IgD-negative memory B cell (primary cell): Measurements from ENCODE around the gene DLG2. TPM values are rescaled to one million over a fixed set of nuclear protein-coding genes. Genes with fewer than 3 reads are reported as not detected.
A peak's percentile ranks its signal among the peaks of the same experiment; 100 is the strongest.

Experiments used
- H3K27ac Mint-ChIP-seq, 3 donors: one replicate each; pipeline ENCODE4 v1.8.0; 2020 to 2022; ENCODE audit warnings: mild to moderate bottlenecking in 3 of 3, mixed read lengths in 3 of 3, moderate library complexity in 1 of 3
- H3K27me3 Mint-ChIP-seq: one replicate; pipeline ENCODE4 v1.8.0; 2021; ENCODE audit warnings: mixed read lengths
- H3K36me3 Mint-ChIP-seq: one replicate; pipeline ENCODE4 v1.8.0; 2020; ENCODE audit warnings: mild to moderate bottlenecking, mixed read lengths
- H3K4me1 Mint-ChIP-seq, 3 donors: one replicate each; pipeline ENCODE4 v1.8.0; 2020 to 2022; ENCODE audit warnings: mixed read lengths in 3 of 3, mild to moderate bottlenecking in 1 of 3
- H3K4me3 Mint-ChIP-seq, 4 donors: one replicate each; pipeline ENCODE4 v1.8.0; 2020 to 2022; ENCODE audit warnings: mild to moderate bottlenecking in 4 of 4, mixed read lengths in 4 of 4, moderate library complexity in 3 of 4
- H3K9me3 Mint-ChIP-seq, 3 donors: one replicate each; pipeline ENCODE4 v1.8.0; 2020 to 2021; ENCODE audit warnings: mixed read lengths in 3 of 3, mild to moderate bottlenecking in 1 of 3
- polyA plus RNA-seq: library from polyadenylated mRNA; unstranded; fragments of 300-500 nt; fragmentation: Illumina TruSeq; gene quantifications from one replicate; pipeline ENCODE4 v1.2.3, GENCODE V29; 2021

DLG2 gene
- polyA plus RNA-seq, 1 donor from 2014 or later = 2.0 TPM

- no peaks in the 10 kb centered on the region for H3K36me3 Mint-ChIP-seq
- H3K4me3 Mint-ChIP-seq = no peak overlapping the region
- no peak overlapping the region for H3K27ac Mint-ChIP-seq
- no peaks in the 10 kb centered on the region for H3K27me3 Mint-ChIP-seq
- peaks cover 19 to 26% (median 22%) of the 10 kb centered on the region in 3 donors for H3K4me1 Mint-ChIP-seq
- no peaks in the 10 kb centered on the region for H3K9me3 Mint-ChIP-seq
Measured at GRCh38 chr11:84552791-84553190, 1074.4 kb downstream of the DLG2 start.

GRCh38 chr11:84549217-84549616 is 1077.9 kb downstream of the DLG2 start:
- H3K27ac Mint-ChIP-seq = peak overlapping the region; percentile 5 to 74 (median 50)
- peak overlapping the region in 2 of 4 donors; percentile 48 to 75 for H3K4me3 Mint-ChIP-seq
- H3K36me3 Mint-ChIP-seq = no peaks in the 10 kb centered on the region
- no peaks in the 10 kb centered on the region for H3K27me3 Mint-ChIP-seq
- peaks cover 19 to 26% (median 20%) of the 10 kb centered on the region in 3 donors for H3K4me1 Mint-ChIP-seq
- peaks cover 0 to 2% (median 0%) of the 10 kb centered on the region in 3 donors for H3K9me3 Mint-ChIP-seq

- Mint-ChIP-seq H3K9me3 (peaks cover 0 to 2% (median 0%) of the 10 kb centered on the region in 3 donors), H3K27ac (no peak overlapping the region), H3K4me1 (peaks cover 8 to 12% (median 11%) of the 10 kb centered on the region in 3 donors), H3K4me3 (no peak overlapping the region), H3K27me3 (peaks cover 3% of the 10 kb centered on the region), H3K36me3 (no peaks in the 10 kb centered on the region)
Measured at GRCh38 chr11:84544566-84544965, 1082.6 kb downstream of the DLG2 start.

GRCh38 chr11:84543367-84544159 is 1083.6 kb downstream of the DLG2 start:
- Mint-ChIP-seq H3K4me1 (peaks cover 0 to 2% (median under 1%) of the 10 kb centered on the region in 3 donors), H3K4me3 (no peak overlapping the region), H3K36me3 (no peaks in the 10 kb centered on the region), H3K27ac (no peak overlapping the region), H3K9me3 (peaks cover 0 to 2% (median 0%) of the 10 kb centered on the region in 3 donors), H3K27me3 (peaks cover 3% of the 10 kb centered on the region)

GRCh38 chr11:84541731-84542340 is 1085.3 kb downstream of the DLG2 start:
- Mint-ChIP-seq H3K36me3 (no peaks in the 10 kb centered on the region), H3K27me3 (peaks cover 5% of the 10 kb centered on the region), H3K4me1 (no peaks in the 10 kb centered on the region), H3K27ac (peak overlapping the region in 1 of 3 donors; percentile 67), H3K4me3 (no peak overlapping the region), H3K9me3 (peaks cover 0 to 2% (median under 1%) of the 10 kb centered on the region in 3 donors)

- no peaks in the 10 kb centered on the region for H3K4me1 Mint-ChIP-seq
- peaks cover 0 to 3% (median 0%) of the 10 kb centered on the region in 3 donors for H3K9me3 Mint-ChIP-seq
- no peaks in the 10 kb centered on the region for H3K36me3 Mint-ChIP-seq
- H3K4me3 Mint-ChIP-seq = no peak overlapping the region
- H3K27me3 Mint-ChIP-seq = peaks cover 9% of the 10 kb centered on the region
- H3K27ac Mint-ChIP-seq = no peak overlapping the region
Measured at GRCh38 chr11:84536456-84536855, 1090.7 kb downstream of the DLG2 start.

GRCh38 chr11:84532364-84532763 is 1094.8 kb downstream of the DLG2 start:
- H3K4me3 Mint-ChIP-seq = no peak overlapping the region
- no peak overlapping the region for H3K27ac Mint-ChIP-seq
- H3K9me3 Mint-ChIP-seq = peaks cover 0 to 3% (median 0%) of the 10 kb centered on the region in 3 donors

GRCh38 chr11:84526250-84526649 is 1100.9 kb downstream of the DLG2 start:
- Mint-ChIP-seq H3K4me3 (no peak overlapping the region), H3K4me1 (no peaks in the 10 kb centered on the region), H3K27me3 (peaks cover 12% of the 10 kb centered on the region), H3K9me3 (no peaks in the 10 kb centered on the region), H3K27ac (no peak overlapping the region), H3K36me3 (peaks cover 1% of the 10 kb centered on the region)

More at GRCh38 chr11:84532364-84532763, 1094.8 kb downstream of the DLG2 start:
- H3K36me3 Mint-ChIP-seq = peaks cover 1% of the 10 kb centered on the region
- peaks cover 14% of the 10 kb centered on the region for H3K27me3 Mint-ChIP-seq
- no peaks in the 10 kb centered on the region for H3K4me1 Mint-ChIP-seq

GRCh38 chr11:84524422-84525051 is 1102.6 kb downstream of the DLG2 start:
- Mint-ChIP-seq H3K9me3 (no peaks in the 10 kb centered on the region), H3K4me1 (no peaks in the 10 kb centered on the region), H3K27me3 (peaks cover 10% of the 10 kb centered on the region), H3K4me3 (no peak overlapping the region), H3K36me3 (peaks cover 1% of the 10 kb centered on the region), H3K27ac (no peak overlapping the region)

GRCh38 chr11:84522331-84522730 is 1104.8 kb downstream of the DLG2 start:
- H3K36me3 Mint-ChIP-seq = no peaks in the 10 kb centered on the region
- no peak overlapping the region for H3K27ac Mint-ChIP-seq
- no peak overlapping the region for H3K4me3 Mint-ChIP-seq

GRCh38 chr11:84518631-84519183 is 1108.4 kb downstream of the DLG2 start:
- H3K9me3 Mint-ChIP-seq = no peaks in the 10 kb centered on the region
- no peak overlapping the region for H3K27ac Mint-ChIP-seq
- peaks cover 6% of the 10 kb centered on the region for H3K27me3 Mint-ChIP-seq
- H3K36me3 Mint-ChIP-seq = no peaks in the 10 kb centered on the region
- no peak overlapping the region for H3K4me3 Mint-ChIP-seq
- no peaks in the 10 kb centered on the region for H3K4me1 Mint-ChIP-seq

More at GRCh38 chr11:84522331-84522730, 1104.8 kb downstream of the DLG2 start:
- Mint-ChIP-seq H3K9me3 (no peaks in the 10 kb centered on the region), H3K4me1 (no peaks in the 10 kb centered on the region), H3K27me3 (peaks cover 5% of the 10 kb centered on the region)

- peaks cover 9% of the 10 kb centered on the region for H3K27me3 Mint-ChIP-seq
- no peak overlapping the region for H3K4me3 Mint-ChIP-seq
- no peaks in the 10 kb centered on the region for H3K4me1 Mint-ChIP-seq
- no peak overlapping the region for H3K27ac Mint-ChIP-seq
- H3K9me3 Mint-ChIP-seq = peaks cover 0 to 6% (median 0%) of the 10 kb centered on the region in 3 donors
- H3K36me3 Mint-ChIP-seq = peaks cover 1% of the 10 kb centered on the region
Measured at GRCh38 chr11:84514436-84514835, 1112.7 kb downstream of the DLG2 start.

- Mint-ChIP-seq H3K4me3 (no peak overlapping the region), H3K9me3 (peaks cover 0 to 2% (median 0%) of the 10 kb centered on the region in 3 donors)
Measured at GRCh38 chr11:84503503-84503902, 1123.6 kb downstream of the DLG2 start.

GRCh38 chr11:84501750-84502149 is 1125.4 kb downstream of the DLG2 start:
- no peak overlapping the region for H3K4me3 Mint-ChIP-seq
- no peaks in the 10 kb centered on the region for H3K27me3 Mint-ChIP-seq
- H3K27ac Mint-ChIP-seq = no peak overlapping the region
- H3K4me1 Mint-ChIP-seq = peaks cover 0 to 3% (median 1%) of the 10 kb centered on the region in 3 donors
- no peaks in the 10 kb centered on the region for H3K9me3 Mint-ChIP-seq
- no peaks in the 10 kb centered on the region for H3K36me3 Mint-ChIP-seq

More at GRCh38 chr11:84503503-84503902, 1123.6 kb downstream of the DLG2 start:
- H3K27me3 Mint-ChIP-seq = no peaks in the 10 kb centered on the region
- no peak overlapping the region for H3K27ac Mint-ChIP-seq
- peaks cover 0 to 3% (median 1%) of the 10 kb centered on the region in 3 donors for H3K4me1 Mint-ChIP-seq
- H3K36me3 Mint-ChIP-seq = no peaks in the 10 kb centered on the region

GRCh38 chr11:84497981-84498411 is 1129.1 kb downstream of the DLG2 start:
- H3K27ac Mint-ChIP-seq = no peak overlapping the region

More at GRCh38 chr11:84497981-84498411, 1129.1 kb downstream of the DLG2 start:
- Mint-ChIP-seq H3K36me3 (no peaks in the 10 kb centered on the region), H3K27me3 (peaks cover 3% of the 10 kb centered on the region), H3K4me1 (peaks cover 0 to 3% (median 1%) of the 10 kb centered on the region in 3 donors), H3K9me3 (no peaks in the 10 kb centered on the region), H3K4me3 (no peak overlapping the region)
